Tibial nerve (tissue), 4 donors: ENCODE measurements around the gene KRTAP5-8. TPM values are rescaled to one million over a fixed set of nuclear protein-coding genes. Genes with fewer than 3 reads are reported as not detected.

Source experiments
- DNase-seq, 2 donors: peaks; one replicate each; pipeline ENCODE4 v3.0.0-alpha.2; 2019; ENCODE audit warnings: low spot score in 2 of 2
- H3K27ac ChIP-seq, 4 donors: fragments of 200-600 bp; sonication (generic) in 3 of 4; one replicate each; pipeline ENCODE4 v1.5.1; 2017 to 2019; ENCODE audit warnings: mild to moderate bottlenecking in 1 of 4
- H3K27me3 ChIP-seq, 2 donors: fragments of 200-600 bp; sonication (generic) in 1 of 2; one replicate each; pipeline versions ENCODE4 v1.5.1 to v1.6.0; 2017 to 2019
- H3K36me3 ChIP-seq, 3 donors: fragments of 200-600 bp; sonication (generic); one replicate each; pipeline ENCODE4 v1.5.1; 2018 to 2019
- H3K4me1 ChIP-seq, 4 donors: fragments of 200-600 bp; sonication (generic) in 3 of 4; one replicate each; pipeline ENCODE4 v1.5.1; 2017 to 2019
- H3K4me3 ChIP-seq, 4 donors: fragments of 200-600 bp; sonication (generic) in 3 of 4; one replicate each; pipeline ENCODE4 v1.5.1; 2017 to 2019; ENCODE audit warnings: mild to moderate bottlenecking in 1 of 4, moderate library complexity in 1 of 4
- H3K9me3 ChIP-seq, 4 donors: fragments of 200-600 bp; sonication (generic) in 3 of 4; one replicate each; pipeline ENCODE4 v1.5.1; 2017 to 2019
- CTCF ChIP-seq, 5 experiments: fragments of 200-600 bp in 3 of 5; fragments of 450-650 bp in 2 of 5; sonication (generic) in 3 of 5; IDR thresholded peaks; one replicate each; pipeline ENCODE4 v1.5.1; 2016 to 2019; ENCODE audit warnings: antibody characterized with exemption in 5 of 5, mild to moderate bottlenecking in 3 of 5, moderate library complexity in 2 of 5
- EP300 ChIP-seq, 2 donors: sonication (generic); formaldehyde crosslinking; IDR thresholded peaks; one replicate each; pipeline ENCODE4 v1.6.1; 2017; ENCODE audit warnings: antibody characterized with exemption in 2 of 2, mild to moderate bottlenecking in 1 of 2
- POLR2A ChIP-seq, 2 donors: fragments of 450-650 bp; IDR thresholded peaks; one replicate each; pipeline ENCODE4 v1.6.1; 2017; ENCODE audit warnings: antibody characterized with exemption in 2 of 2, mild to moderate bottlenecking in 2 of 2, moderate library complexity in 2 of 2
- WGBS, 2 donors: methylation state at CpG; one replicate each; pipeline ENCODE4 v1.1.5; 2018; 5-methylcytosine and 5-hydroxymethylcytosine counted together
- total RNA-seq, 4 donors: library from RNA; depleted of rRNA; stranded (reverse); fragments of >200 nt; gene quantifications; one replicate each; pipeline ENCODE4 v1.1.0, GENCODE V29; 2016

The KRTAP5-8 gene
- total RNA-seq, 4 donors from 2014 or later, result 0.63 to 2.8 TPM; not detected in 2

GRCh38 chr11:71501071-71501985 lies 36.5 kb upstream of the KRTAP5-8 start:
- Histone ChIP-seq H3K27me3 (no peaks in the 10 kb centered on the region), H3K4me1 (no peaks in the 10 kb centered on the region), H3K27ac (no peak overlapping the region), H3K4me3 (no peak overlapping the region), H3K36me3 (peaks cover 0 to 96% (median 23%) of the 10 kb centered on the region in 3 donors), H3K9me3 (peaks cover 0 to 4% (median 0%) of the 10 kb centered on the region in 4 donors)
- WGBS, 2 donors, result 89 to 90% methylated on average over 29 to 30 of the region's 30 CpGs
- no peak for TF ChIP-seq POLR2A (IDR thresholded peaks at IDR 0.05)
- TF ChIP-seq EP300 (IDR thresholded peaks at IDR 0.05), result no peak
- TF ChIP-seq CTCF (IDR thresholded peaks at IDR 0.05), result no peak
- no peak for DNase-seq

- Histone ChIP-seq H3K9me3 (peaks cover 0 to 10% (median 0%) of the 10 kb centered on the region in 4 donors), H3K4me1 (no peaks in the 10 kb centered on the region), H3K4me3 (no peak overlapping the region), H3K27ac (no peak overlapping the region), H3K27me3 (no peaks in the 10 kb centered on the region), H3K36me3 (peaks cover 0 to 96% (median 23%) of the 10 kb centered on the region in 3 donors)
- no peak for DNase-seq
- 92 to 99% methylated on average over 10 of the region's 10 CpGs for WGBS, 2 donors
- no peak for TF ChIP-seq CTCF (IDR thresholded peaks at IDR 0.05)
- no peak for TF ChIP-seq EP300 (IDR thresholded peaks at IDR 0.05)
- TF ChIP-seq POLR2A (IDR thresholded peaks at IDR 0.05), result no peak
These were observed 35.8 kb upstream of the KRTAP5-8 start for GRCh38 chr11:71502026-71502425.

GRCh38 chr11:71502871-71503435 lies 34.9 kb upstream of the KRTAP5-8 start:
- Histone ChIP-seq H3K36me3 (peaks cover 0 to 91% (median 20%) of the 10 kb centered on the region in 3 donors), H3K27me3 (no peaks in the 10 kb centered on the region), H3K27ac (no peak overlapping the region), H3K4me1 (no peaks in the 10 kb centered on the region), H3K4me3 (no peak overlapping the region), H3K9me3 (peaks cover 0 to 16% (median 0%) of the 10 kb centered on the region in 4 donors)
- no peak for DNase-seq
- 94 to 95% methylated on average over 15 of the region's 15 CpGs for WGBS, 2 donors
- TF ChIP-seq CTCF (IDR thresholded peaks at IDR 0.05), result no peak
- no peak for TF ChIP-seq POLR2A (IDR thresholded peaks at IDR 0.05)
- no peak for TF ChIP-seq EP300 (IDR thresholded peaks at IDR 0.05)

- H3K4me1 ChIP-seq, result no peaks in the 10 kb centered on the region
- peaks cover 0 to 75% (median 12%) of the 10 kb centered on the region in 3 donors for H3K36me3 ChIP-seq
- no peak for DNase-seq
- 55 to 67% methylated on average over 10 of the region's 10 CpGs for WGBS, 2 donors
- TF ChIP-seq CTCF (IDR thresholded peaks at IDR 0.05) (no peak), POLR2A (IDR thresholded peaks at IDR 0.05) (no peak), EP300 (IDR thresholded peaks at IDR 0.05) (no peak)
- no peaks in the 10 kb centered on the region for H3K27me3 ChIP-seq
- no peak overlapping the region for H3K27ac ChIP-seq
- H3K4me3 ChIP-seq, result no peak overlapping the region
- peaks cover 0 to 32% (median 2%) of the 10 kb centered on the region in 4 donors for H3K9me3 ChIP-seq
These were observed 33.3 kb upstream of the KRTAP5-8 start for GRCh38 chr11:71504531-71504930.

GRCh38 chr11:71505001-71505400 lies 32.8 kb upstream of the KRTAP5-8 start:
- Histone ChIP-seq H3K36me3 (peaks cover 0 to 71% (median 9%) of the 10 kb centered on the region in 3 donors), H3K27me3 (no peaks in the 10 kb centered on the region), H3K4me1 (no peaks in the 10 kb centered on the region), H3K9me3 (peaks cover 0 to 37% (median 4%) of the 10 kb centered on the region in 4 donors), H3K4me3 (no peak overlapping the region), H3K27ac (no peak overlapping the region)
- WGBS, 2 donors, result 44 to 49% methylated on average over 2 of the region's 2 CpGs
- no peak for TF ChIP-seq POLR2A (IDR thresholded peaks at IDR 0.05)
- no peak for TF ChIP-seq EP300 (IDR thresholded peaks at IDR 0.05)
- no peak for TF ChIP-seq CTCF (IDR thresholded peaks at IDR 0.05)
- DNase-seq, result no peak
